ENCODE results near the gene CDK6.

CDK6 gene

DNA sequence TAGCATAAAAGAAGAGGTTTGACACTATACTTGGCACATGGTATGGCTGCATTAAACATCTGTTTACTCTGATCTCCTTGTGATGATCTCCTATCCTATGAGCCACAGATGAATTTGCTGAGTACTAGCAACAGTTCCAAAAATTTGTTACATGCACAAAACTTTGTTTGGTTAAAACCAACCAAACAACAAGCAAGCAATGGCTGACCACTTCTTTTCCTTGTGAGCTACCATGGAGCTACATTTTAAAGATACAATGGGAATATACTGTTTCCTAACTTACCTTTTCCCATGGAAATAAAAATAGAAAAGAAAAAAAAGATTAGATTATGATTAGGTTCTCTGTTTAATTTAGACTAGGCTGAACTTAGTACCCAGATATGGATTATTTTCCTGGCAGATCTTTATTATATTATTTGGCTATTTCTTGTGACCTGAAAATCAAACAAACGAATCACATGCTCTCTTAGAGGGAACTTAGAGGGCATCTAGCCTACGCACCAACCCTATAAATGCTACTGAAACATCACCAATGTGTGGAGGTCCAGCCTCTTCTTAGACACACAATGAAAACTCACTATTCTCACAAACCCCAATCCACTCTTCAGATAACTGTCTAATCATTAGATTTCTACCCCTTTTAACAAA, 166.0 kb downstream of the CDK6 start:
- no peak for DNase-seq

DNA sequence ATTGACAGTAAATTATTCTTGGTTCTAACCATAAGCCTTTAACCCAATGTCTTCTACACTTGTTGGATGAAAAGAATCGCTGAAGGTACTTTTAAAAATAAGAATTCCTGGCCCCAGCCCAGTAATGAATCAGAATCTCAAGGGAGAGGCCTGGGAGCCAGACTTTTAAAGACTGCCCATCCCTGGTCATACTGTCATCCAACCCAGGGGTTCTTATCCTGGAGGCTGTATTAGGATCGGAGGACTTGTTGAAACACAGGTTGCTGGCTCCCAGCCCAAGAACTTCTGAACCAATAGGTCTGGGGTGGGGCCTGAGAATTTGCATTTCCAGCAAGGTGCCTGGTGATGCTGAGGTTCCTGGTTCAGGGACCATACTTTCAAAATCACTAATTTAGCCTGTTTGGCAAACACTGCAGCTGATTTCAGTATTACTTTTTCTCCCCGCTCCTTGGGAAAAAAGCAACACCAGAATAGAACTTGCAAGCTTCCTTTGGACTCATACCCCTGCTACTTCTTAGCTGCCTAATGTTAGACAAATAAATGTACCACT, 166.7 kb downstream of the CDK6 start:
- peak; percentile 74 for DNase-seq

GRCh38 chr7:92668564-92668963, 167.8 kb downstream of the CDK6 start:
- DNase-seq = no peak

DNA sequence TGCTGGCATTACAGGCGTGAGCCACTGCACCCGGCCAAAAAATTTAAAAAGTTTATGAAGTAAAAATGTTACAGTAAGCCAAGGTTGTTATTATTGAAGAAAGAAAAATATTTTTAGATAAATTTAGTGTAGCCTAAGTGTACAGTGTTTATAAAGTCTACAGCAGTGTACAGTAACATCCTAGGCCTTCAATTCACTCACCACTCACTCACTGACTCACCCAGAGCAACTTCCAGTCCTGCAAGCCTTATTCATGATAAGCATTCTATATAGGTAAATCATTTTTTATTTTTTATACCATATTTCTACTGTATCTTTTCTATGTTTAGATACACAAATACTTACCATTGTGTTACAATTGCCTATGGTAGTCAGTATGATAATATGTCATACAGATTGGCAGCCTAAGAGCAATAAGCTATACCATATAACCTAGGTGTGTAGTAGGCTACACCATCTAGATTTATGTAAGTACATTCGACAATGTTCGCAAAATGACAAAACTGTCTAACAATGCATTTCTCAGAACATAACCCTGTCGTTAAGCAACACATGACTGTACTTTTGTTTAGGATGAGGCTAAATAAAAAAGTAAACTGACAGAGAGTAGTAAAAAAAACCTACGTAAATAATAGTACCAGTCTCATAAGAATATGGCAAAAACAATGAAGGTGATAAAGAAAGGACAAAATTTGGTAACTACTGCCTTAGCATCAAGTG, 168.4 kb downstream of the CDK6 start:
- DNase-seq = peak; percentile 54

- DNase-seq = no peak
These were observed 170.4 kb downstream of the CDK6 start for GRCh38 chr7:92665926-92666325.

DNA sequence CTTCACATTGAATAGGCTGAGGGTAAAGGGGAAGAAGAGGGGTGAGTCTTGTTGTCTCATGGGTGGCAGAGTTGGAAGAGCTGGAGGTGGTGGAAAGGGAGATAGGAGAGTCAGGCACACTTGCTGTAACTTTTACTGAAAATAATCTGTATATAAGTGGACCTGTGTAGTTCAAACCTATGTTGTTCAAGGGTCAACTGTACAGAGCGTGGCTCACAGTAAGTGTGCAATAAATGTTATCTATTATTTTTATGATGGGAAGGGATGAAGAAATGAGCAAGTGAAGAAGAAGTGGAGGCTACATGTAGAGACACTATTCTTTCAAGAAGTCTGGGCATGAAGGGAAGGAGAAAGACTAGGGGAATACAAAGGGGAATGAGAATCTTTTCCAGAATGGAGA, 174.7 kb downstream of the CDK6 start:
- no peak for DNase-seq

GRCh38 chr7:92658671-92659070, 177.7 kb downstream of the CDK6 start:
- no peak for DNase-seq

DNA sequence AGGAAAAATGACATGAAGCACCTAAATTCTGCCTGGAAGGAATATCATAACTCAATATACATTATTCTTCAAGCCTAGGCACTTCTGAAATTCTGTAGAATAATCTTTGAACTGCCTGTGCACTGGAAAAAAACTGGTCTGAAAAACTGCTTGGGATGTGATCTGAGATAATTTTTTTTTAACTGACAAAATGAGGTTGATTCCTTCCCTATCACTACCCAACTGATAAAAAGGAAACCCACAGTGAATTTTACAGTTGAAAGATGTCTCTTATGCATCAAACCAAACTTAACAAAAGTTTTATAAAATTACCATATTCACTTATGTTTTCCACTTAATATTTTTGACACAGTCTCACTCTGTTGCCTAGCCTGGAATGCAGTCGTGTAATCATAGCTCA, 179.0 kb downstream of the CDK6 start:
- DNase-seq = no peak

DNA sequence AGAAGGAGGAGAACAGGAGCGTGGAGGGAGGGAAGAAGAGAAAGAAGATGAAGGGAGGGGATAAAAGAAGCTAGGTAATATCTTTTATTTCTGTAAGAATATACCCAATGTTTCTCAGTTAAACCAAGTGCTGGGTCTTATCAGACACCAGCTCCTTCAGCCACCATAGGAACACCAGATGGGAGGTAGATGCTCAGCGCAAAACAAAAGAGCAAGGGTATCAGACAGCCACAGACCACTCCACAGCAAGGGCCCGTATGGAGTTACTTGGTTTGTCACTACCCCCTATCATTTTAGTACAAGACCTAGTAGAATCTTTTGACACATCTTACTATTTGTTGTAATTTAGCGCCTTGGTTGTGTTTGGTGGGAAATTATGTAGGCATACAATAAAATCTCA, 180.3 kb downstream of the CDK6 start:
- DNase-seq = no peak

DNA sequence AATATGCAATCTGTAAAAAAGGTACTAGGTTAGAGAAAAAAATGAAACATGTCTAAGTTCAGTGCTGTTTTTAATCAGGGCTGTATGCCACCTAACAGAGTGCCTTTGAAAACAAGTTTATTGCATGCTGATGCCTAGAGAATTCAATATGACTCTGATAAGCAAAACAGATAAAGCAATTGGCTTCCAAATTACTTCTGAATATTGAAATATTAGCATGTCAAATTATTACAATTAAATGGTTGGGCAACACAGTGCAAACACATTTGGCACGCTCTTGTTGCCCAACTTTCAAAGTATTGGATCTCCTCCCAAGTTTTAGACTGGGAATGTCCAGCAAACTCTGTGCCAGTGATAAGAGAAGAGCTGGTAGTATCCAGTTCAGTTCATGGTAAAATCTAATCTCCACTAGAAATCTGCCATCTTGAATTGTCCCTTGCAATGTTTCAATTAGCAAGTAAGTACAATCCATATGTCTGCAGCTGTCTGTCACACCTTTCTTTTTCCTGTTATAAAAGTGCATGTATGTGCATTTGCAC, 181.0 kb downstream of the CDK6 start:
- no peak for DNase-seq

DNA sequence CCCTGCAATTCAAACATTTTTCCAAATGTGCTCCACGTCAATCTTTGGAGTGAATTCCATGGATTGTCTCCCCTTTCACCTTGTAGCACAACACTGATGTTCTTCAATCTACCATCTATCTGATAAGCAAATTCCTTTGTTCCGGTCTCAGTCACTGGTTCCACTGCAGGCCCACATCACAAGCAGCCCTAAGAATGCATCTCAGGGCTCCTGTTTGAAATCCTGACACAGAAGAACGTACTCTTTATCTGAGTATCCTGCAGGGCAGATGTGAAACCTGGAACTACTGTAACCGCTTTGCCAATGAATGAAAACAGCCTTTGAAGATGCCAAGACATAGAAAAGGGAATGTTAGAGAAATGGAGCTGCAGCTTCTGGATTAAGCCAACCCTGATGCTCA, 183.2 kb downstream of the CDK6 start:
- DNase-seq = no peak

DNA sequence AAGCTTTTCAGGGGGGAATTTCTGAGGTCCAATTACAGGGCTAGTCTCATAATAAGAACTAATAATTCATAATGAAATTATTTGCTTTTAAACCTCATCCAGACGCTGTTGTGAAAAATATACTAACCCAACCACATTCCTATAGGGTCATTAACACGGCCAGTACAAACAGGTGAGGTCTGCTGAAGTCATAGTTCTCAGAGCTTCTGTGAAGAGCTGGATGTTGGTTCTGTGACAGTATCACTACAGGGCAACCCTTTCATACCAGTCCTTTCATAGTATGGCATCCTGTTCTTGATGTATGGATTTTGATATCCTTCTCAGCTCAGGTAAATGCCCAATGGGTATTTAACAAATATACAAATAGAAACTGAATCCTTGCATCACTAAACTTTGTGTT, 183.8 kb downstream of the CDK6 start:
- DNase-seq = peak; percentile 50

GRCh38 chr7:92650391-92650790, 186.0 kb downstream of the CDK6 start:
- DNase-seq = no peak

DNA sequence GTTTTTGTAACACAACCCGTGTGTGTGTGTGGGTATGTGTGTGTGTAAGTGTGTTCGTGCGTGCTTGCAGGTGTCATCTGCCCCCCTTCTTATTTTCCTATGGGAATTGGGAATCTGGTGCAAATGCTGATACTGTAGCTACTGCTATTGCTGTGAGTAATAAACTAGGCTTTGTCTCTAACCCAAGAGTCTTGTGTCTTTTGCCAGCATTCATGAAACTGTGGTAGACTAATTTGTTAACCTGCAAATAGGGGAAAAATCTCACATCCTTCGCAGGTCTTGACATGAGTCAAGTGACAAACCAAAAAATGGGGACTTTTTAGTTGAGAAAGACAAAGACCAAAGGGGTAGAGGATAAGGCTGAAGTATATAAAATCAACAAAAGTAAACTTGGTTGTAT, 188.3 kb downstream of the CDK6 start:
- DNase-seq = peak; percentile 89

DNA sequence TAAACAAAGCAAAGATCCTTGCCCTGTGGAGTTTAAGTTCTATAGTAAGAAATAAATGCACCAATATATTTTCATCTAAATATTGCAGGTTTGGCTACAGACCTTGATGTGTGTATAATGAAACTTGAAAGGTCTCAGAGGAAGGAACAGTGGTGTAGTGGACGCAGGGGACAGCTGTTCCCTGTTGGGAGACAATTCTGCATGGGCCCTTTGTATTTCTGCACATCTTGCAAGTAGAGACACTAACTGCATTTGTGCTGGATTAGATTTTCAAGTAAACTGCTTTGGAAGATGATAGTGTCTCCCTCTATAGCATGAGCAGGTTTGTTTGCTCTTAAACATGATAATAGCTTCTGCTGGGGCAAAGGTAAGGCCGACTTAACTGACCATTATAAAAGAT, 188.7 kb downstream of the CDK6 start:
- DNase-seq = no peak

DNA sequence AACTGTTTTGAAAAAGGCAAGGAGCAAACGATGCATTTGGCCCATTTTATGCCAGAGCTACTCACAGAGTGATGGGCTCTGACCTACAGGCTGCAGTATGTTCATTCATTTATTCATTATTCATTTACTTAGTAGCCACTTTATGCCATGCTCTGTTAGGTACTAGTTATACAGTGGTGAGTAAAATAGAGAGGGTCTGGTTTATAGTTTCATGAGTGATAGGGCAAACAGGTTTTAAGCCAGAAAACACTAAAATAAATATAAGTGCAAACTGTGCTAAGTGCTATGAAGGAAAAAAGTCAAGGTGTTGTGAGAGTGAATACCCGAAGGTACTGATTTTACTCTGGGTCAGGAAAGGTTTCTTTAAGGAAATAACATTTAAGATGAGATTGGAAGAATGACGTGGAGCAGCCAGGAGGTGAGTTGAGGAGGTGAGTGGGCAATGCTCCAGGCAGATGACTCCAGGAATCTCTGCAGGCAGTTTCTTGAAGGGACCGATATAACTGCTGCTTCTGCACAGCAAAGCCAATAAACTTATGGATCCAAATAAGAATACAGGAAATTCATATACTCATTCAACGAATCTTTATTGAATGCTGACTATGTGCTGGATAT, 189.3 kb downstream of the CDK6 start:
- peak; percentile 68 for DNase-seq

DNA sequence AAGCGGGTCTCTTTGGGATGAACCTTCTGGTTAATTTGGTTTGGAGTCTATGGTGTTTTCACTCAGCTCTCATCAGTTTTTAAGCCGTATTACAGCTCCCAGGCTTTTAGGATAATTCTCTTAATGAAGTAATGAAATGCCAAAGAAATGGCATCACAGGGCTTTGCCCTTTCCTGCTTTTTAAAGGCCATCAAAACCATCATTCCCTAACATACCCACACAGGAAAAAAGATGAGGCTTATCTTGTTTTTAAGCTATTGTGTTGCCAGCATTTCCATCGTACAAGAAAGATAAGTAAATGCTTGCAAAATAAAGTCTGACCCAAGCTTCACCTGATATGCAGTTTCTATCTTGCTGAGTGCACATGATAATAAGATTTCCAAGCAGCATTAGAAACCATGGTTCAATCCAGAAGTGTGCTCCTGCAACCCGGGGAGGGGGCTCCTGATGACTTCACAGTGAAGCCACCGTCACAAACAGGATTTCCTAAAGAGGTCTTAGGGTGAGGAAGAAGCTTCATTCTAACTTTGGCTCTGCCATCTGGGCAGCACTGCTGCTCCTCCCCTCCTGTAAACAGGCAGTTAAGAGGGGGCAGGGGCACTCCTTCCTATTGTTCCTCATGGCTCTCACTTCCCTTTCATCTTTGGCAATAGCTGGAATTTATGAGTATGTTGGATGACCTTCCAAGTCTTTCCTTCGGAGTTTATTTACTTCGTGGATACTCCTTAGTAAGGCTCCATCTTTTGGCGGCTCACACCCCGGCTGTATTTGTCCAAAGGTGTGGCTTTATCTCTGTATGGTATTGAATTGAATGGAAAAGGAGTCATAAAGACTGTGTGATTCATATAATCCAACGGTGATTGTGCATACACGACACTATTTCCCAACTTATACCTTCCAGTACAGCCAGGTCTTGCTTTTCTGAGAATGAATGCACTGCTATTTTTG, 191.0 kb downstream of the CDK6 start:
- peak; percentile 89 for DNase-seq

GRCh38 chr7:92644406-92645113, 191.8 kb downstream of the CDK6 start:
- no peak for DNase-seq

DNA sequence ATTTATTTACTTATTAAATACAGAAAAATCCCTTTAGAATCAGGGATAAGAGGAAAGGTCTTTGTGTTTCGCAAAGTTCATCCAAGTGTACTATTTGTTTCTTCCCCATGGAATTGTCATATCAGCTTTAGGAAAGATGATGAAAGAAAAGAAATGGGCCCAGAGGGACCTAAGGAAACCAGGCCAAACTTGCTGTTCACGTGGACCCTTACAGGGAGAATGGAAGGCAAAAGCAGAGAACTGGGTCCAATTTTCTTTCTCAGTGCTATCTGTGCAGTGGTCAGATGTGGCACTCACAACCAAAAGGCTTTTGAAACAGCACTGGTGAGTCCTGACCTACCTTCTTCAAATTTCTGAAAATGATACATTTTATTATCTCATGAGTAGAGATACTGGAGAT, 192.6 kb downstream of the CDK6 start:
- DNase-seq = no peak

GRCh38 chr7:92641921-92642511, 194.4 kb downstream of the CDK6 start:
- DNase-seq = peak; percentile 92

DNA sequence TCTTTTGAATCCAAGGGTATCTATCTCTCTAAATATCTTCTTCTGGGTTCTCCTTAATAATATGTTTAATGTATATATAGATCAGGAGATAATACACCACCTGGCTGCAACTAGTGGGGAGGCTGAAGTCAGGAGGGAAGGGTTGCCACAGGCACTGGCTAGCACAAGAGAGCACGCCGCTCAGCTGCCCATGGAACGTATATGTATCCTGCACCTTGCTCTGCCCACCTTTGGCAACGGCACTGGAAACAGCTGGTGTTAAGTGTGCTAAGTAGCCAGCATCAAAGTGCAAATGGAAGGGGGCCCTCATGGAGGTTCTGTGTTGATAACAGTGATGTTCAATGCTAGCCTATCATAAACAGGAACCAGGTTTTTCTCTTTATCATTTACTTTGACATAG, 196.4 kb downstream of the CDK6 start:
- no peak for DNase-seq
